Right lobe of liver (tissue), 6 donors: ENCODE measurements around the gene CLEC19A. TPM values are rescaled to one million over a fixed set of nuclear protein-coding genes. Genes with fewer than 3 reads are reported as not detected.

ENCODE experiments used
- ATAC-seq, 4 donors: fragments of 200-7000 bp; cut with Tn5 transposase; one replicate each; pipeline ENCODE4 v1.9.1; 2020; ENCODE audit warnings: mild to moderate bottlenecking in 4 of 4, moderate library complexity in 4 of 4
- DNase-seq, 3 donors: peaks; one replicate each; pipeline ENCODE4 v3.0.0-alpha.2; 2020
- H3K27ac ChIP-seq, 3 donors: fragments of 200-600 bp; one replicate each; pipeline ENCODE4 v1.8.0; 2022
- H3K27me3 ChIP-seq, 2 donors: fragments of 200-600 bp; one replicate each; pipeline ENCODE4 v1.8.0; 2022
- H3K36me3 ChIP-seq, 4 donors: fragments of 200-600 bp; sonication (generic) in 1 of 4; one replicate each; pipeline versions ENCODE4 v1.5.1 to v1.8.0; 2017 to 2022; ENCODE audit warnings: control low read depth in 1 of 4
- H3K4me1 ChIP-seq, 4 donors: fragments of 200-600 bp; sonication (generic) in 1 of 4; one replicate each; pipeline versions ENCODE4 v1.5.1 to v1.8.0; 2017 to 2022; ENCODE audit warnings: control low read depth in 1 of 4
- H3K4me3 ChIP-seq, 3 donors: fragments of 200-600 bp; one replicate each; pipeline ENCODE4 v1.8.0; 2022
- H3K9me3 ChIP-seq, 4 donors: fragments of 200-600 bp; sonication (generic) in 1 of 4; one replicate each; pipeline versions ENCODE4 v1.5.1 to v1.8.0; 2017 to 2022; ENCODE audit warnings: control low read depth in 1 of 4
- CTCF ChIP-seq, 4 donors: fragments of 200-600 bp in 3 of 4; fragments of 450-650 bp in 1 of 4; IDR thresholded peaks; one replicate each; pipeline versions ENCODE4 v1.5.1 to v1.8.0; 2016 to 2022; ENCODE audit warnings: antibody characterized with exemption in 4 of 4, mild to moderate bottlenecking in 2 of 4
- POLR2A ChIP-seq: fragments of 450-650 bp; IDR thresholded peaks from one replicate; pipeline ENCODE4 v1.6.1; 2017; ENCODE audit warnings: antibody characterized with exemption, mild to moderate bottlenecking
- WGBS: methylation state at CpG from one replicate; pipeline ENCODE4 v1.1.6; 2018; ENCODE audit warnings: low coverage, low lambda C conversion rate; ENCODE audit not compliant: insufficient coverage; ENCODE audit errors: missing lambda C conversion rate; 5-methylcytosine and 5-hydroxymethylcytosine counted together
- intact Hi-C, 2 donors: fragments of 100-400 bp; cut with DNase I; formaldehyde crosslinking; loops; one replicate each; pipeline versions ENCODE4 v1.11.2 to v1.14.1; 2022
- total RNA-seq, 6 experiments: library from RNA; depleted of rRNA in 2 of 6; stranded (reverse); fragments of >200 nt in 2 of 6; fragmentation: NEBNext Ultra II Directional in 3 of 6; extraction: Animal tissue kit (Norgen Biotek cat#: 25700) in 3 of 6; gene quantifications; one replicate each; pipeline versions ENCODE4 v1.1.0 to v1.2.4, GENCODE V29; 2016 to 2023
- donor health status: DM: no; HTN: yes; CAD: no.
- donor health status: DM: no; HTN: no; CAD: no.
- donor health status: DM: no; HTN: no; CAD: no.
- donor health status: DM: no; HTN: yes; CAD: no.
- donor health status: DM: no; HTN: yes; CAD: no.

Gene CLEC19A
- total RNA-seq, 6 experiments from 2014 or later, result 0.12 TPM; not detected in 5

- intact Hi-C loops, result no loop called here
- no peak for ATAC-seq
These were observed 11.2 kb upstream of the CLEC19A start for GRCh38 chr16:19274165-19274797.

GRCh38 chr16:19278403-19278802, 7.1 kb upstream of the CLEC19A start:
- no peak for DNase-seq
- Histone ChIP-seq H3K36me3 (no peaks in the 10 kb centered on the region), H3K4me1 (no peaks in the 10 kb centered on the region), H3K9me3 (no peaks in the 10 kb centered on the region), H3K27me3 (no peaks in the 10 kb centered on the region), H3K27ac (no peak overlapping the region), H3K4me3 (no peak overlapping the region)
- WGBS, result no CpG with 5 or more reads among the region's 2 CpGs
- intact Hi-C loops, result no loop called here
- TF ChIP-seq POLR2A (no peak), CTCF (IDR thresholded peaks at IDR 0.05) (no peak)
- no peak for ATAC-seq

More at GRCh38 chr16:19274165-19274797, 11.2 kb upstream of the CLEC19A start:
- H3K27me3 ChIP-seq, result no peaks in the 10 kb centered on the region
- no peak for DNase-seq
- no peak for TF ChIP-seq CTCF (IDR thresholded peaks at IDR 0.05)
- 86% methylated on average over 1 of the region's 1 CpG for WGBS
- H3K9me3 ChIP-seq, result no peaks in the 10 kb centered on the region
- no peak overlapping the region for H3K4me3 ChIP-seq
- H3K4me1 ChIP-seq, result no peaks in the 10 kb centered on the region
- H3K36me3 ChIP-seq, result no peaks in the 10 kb centered on the region
- no peak overlapping the region for H3K27ac ChIP-seq

GRCh38 chr16:19281246-19281645, 4.3 kb upstream of the CLEC19A start:
- no peak overlapping the region for H3K4me3 ChIP-seq
- H3K27me3 ChIP-seq, result no peaks in the 10 kb centered on the region
- no peaks in the 10 kb centered on the region for H3K36me3 ChIP-seq
- no peak for DNase-seq
- no peaks in the 10 kb centered on the region for H3K4me1 ChIP-seq
- TF ChIP-seq CTCF (IDR thresholded peaks at IDR 0.05) (no peak), POLR2A (no peak)
- WGBS, result 85% methylated on average over 2 of the region's 2 CpGs
- intact Hi-C loops, result no loop called here
- H3K27ac ChIP-seq, result no peak overlapping the region
- H3K9me3 ChIP-seq, result no peaks in the 10 kb centered on the region
- no peak for ATAC-seq

GRCh38 chr16:19282101-19282500, 3.4 kb upstream of the CLEC19A start:
- Histone ChIP-seq H3K36me3 (no peaks in the 10 kb centered on the region), H3K4me1 (no peaks in the 10 kb centered on the region), H3K9me3 (no peaks in the 10 kb centered on the region), H3K27me3 (no peaks in the 10 kb centered on the region), H3K27ac (no peak overlapping the region), H3K4me3 (no peak overlapping the region)
- no peak for TF ChIP-seq CTCF (IDR thresholded peaks at IDR 0.05)
- no peak for TF ChIP-seq POLR2A
- intact Hi-C loops, result no loop called here
- ATAC-seq (peak; percentile 24 to 80 (median 58)), DNase-seq (peak in 1 of 3 donors; percentile 63)
- 20% methylated on average over 3 of the region's 3 CpGs for WGBS
